ENCODE measurements around the gene OR2S2.
A peak's percentile ranks its signal among the peaks of the same experiment; 100 is the strongest.

- TF ChIP-seq CTCF (IDR thresholded peaks at IDR 0.05 in 4 of 5, conservative IDR thresholded peaks at IDR 0.05 in 1 of 5), result peak; percentile 66 to 86 (median 70)
- TF ChIP-seq POLR2A (IDR thresholded peaks at IDR 0.05), result no peak
Observed at GRCh38 chr9:35954942-35955546, 2.9 kb downstream of the OR2S2 start.

Measured in gastrocnemius medialis (tissue), 4 donors.